AG09319 (cell line): ENCODE data around the gene WWTR1.

ENCODE experiments used
- DNase-seq: peaks from one replicate; pipeline ENCODE4 v3.0.0-alpha.2; 2010; ENCODE audit warnings: low read depth; ENCODE audit errors: extremely low read depth
- CTCF ChIP-seq: IDR thresholded peaks from 2 replicates; pipeline ENCODE4 v1.5.1; 2011; ENCODE audit warnings: low read depth, mild to moderate bottlenecking, inconsistent platforms, low read length, moderate library complexity

Gene WWTR1

DNA sequence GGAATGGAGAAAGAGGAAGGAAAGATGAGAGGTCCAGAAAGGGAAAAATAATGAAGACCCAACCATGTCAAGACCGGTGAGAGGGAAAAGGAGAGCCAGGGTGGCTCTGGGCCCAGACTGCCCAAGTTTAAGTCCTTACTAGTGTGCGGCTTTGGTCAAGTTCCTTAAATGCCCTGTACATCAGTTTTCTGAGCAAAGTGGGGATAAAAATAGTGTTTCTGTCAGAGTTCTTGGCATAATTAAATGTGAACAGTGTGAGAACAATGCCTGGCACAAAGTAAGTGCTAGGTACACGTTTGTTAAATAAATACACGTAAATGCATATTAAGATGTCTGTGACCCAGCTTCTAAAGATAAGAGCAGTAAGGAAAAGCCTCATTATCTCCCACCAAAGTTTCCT lies 23.8 kb downstream of the WWTR1 start:
- DNase-seq = no peak
- TF ChIP-seq CTCF = no peak

- no peak for TF ChIP-seq CTCF
- no peak for DNase-seq
Observed at GRCh38 chr3:149632225-149632624, 25.6 kb downstream of the WWTR1 start.

- DNase-seq = no peak
- TF ChIP-seq CTCF = no peak
Observed at GRCh38 chr3:149630806-149631205, 27.0 kb downstream of the WWTR1 start.

- no peak for TF ChIP-seq CTCF
- no peak for DNase-seq
Observed at GRCh38 chr3:149628957-149629670, 28.7 kb downstream of the WWTR1 start.

DNA sequence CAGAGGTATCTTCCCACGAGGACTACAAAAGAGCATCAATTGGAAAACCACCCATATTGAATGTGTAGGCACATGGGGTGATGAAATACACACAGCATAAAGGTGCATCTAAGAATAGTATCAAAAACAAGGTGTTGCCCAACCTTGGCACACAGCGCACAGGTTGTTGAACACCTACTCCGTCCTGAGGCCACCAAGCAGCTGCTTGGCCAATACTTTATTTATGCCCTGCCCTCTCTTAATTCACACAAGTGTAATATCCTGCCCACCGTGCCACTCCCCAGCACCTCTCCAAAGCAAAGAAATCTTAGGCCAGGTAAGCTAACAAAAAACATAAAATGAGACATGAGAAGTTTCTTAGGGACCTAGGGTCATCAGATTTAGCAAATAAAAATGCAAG lies 31.2 kb downstream of the WWTR1 start:
- TF ChIP-seq CTCF = no peak
- no peak for DNase-seq

DNA sequence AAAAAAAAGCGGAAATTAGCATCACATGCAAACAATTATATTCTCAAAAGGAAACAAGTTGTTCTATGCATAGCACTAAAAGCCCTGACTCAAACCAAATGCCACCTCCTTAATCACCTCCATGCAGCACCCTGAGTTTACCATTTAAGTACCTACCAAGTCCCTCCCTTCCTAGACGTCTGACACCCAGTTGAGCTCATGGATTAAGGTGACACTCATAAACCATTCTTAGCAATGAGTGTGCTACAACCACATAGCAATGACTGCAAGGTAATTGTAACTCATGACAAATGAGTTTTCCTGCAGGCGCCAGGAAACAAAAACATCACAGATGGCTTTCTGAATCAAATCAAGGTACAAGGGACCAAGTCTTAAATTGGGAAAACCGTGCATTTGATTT lies 32.0 kb downstream of the WWTR1 start:
- no peak for DNase-seq
- TF ChIP-seq CTCF = no peak

- DNase-seq = no peak
- TF ChIP-seq CTCF = no peak
Observed at GRCh38 chr3:149623824-149624223, 34.0 kb downstream of the WWTR1 start.
